ENCODE measurements around the gene ASPA.

DNA sequence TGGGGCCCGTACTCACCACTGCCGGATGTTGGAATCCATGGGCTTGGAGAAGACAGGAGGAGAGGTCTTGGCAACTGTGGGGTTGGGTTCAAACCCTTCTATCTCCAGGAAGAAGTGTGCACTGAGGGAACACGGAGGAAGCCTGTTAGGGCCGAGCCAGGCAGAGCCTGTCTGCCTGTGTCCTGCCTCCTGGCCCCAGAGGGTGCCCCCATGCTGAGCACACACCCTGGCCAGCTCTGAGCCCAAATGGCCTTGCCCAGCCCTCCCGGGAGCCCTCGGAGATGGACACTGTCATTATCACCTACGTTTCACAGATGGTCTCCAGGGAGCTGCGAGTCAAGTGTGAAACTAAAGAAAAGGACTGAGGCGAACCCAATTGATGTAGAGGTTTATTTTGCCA, 69.4 kb downstream of the ASPA start:
- TF ChIP-seq, protein P1, sequence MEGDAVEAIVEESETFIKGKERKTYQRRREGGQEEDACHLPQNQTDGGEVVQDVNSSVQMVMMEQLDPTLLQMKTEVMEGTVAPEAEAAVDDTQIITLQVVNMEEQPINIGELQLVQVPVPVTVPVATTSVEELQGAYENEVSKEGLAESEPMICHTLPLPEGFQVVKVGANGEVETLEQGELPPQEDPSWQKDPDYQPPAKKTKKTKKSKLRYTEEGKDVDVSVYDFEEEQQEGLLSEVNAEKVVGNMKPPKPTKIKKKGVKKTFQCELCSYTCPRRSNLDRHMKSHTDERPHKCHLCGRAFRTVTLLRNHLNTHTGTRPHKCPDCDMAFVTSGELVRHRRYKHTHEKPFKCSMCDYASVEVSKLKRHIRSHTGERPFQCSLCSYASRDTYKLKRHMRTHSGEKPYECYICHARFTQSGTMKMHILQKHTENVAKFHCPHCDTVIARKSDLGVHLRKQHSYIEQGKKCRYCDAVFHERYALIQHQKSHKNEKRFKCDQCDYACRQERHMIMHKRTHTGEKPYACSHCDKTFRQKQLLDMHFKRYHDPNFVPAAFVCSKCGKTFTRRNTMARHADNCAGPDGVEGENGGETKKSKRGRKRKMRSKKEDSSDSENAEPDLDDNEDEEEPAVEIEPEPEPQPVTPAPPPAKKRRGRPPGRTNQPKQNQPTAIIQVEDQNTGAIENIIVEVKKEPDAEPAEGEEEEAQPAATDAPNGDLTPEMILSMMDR (IDR thresholded peaks at IDR 0.05 in 4 of 5, conservative IDR thresholded peaks at IDR 0.05 in 1 of 5), result no peak
- TF ChIP-seq POLR2A (IDR thresholded peaks at IDR 0.05), result no peak

Data from gastrocnemius medialis (tissue), 4 donors.